H1 (cell line): ENCODE results near the gene CCDC88A. TPM values are rescaled to one million over a fixed set of nuclear protein-coding genes. Genes with fewer than 3 reads are reported as not detected.
A peak's percentile ranks its signal among the peaks of the same experiment; 100 is the strongest.

ENCODE experiments used
- CTCF ChIA-PET: fragments of 300-600 bp; sonication (Branson Sonifier 250); formaldehyde crosslinking; loops from one replicate; lab custom pipeline; 2021; ENCODE audit not compliant: partially characterized antibody; lab: Charles Lee
- POLR2A ChIA-PET: fragments of 300-600 bp; sonication (Branson Sonifier 250); formaldehyde crosslinking; loops from one replicate; lab custom pipeline; 2021; ENCODE audit warnings: inconsistent platforms; ENCODE audit not compliant: partially characterized antibody; lab: Charles Lee
- DNase-seq, 2 experiments: peaks; one replicate each; pipeline versions ENCODE4 v3.0.0 to v3.0.0-alpha.2; 2010 to 2022; ENCODE audit warnings: low spot score in 2 of 2, low read depth in 1 of 2, mixed read lengths in 1 of 2
- FAIRE-seq: peaks from 2 replicates; lab custom pipeline; 2011; peaks lifted over from hg19 to GRCh38; lab: Jason Lieb, UNC
- H2AFZ ChIP-seq: 2 replicates; pipeline ENCODE4 v1.8.1; 2012; ENCODE audit warnings: low read length, inconsistent platforms
- H2AK5ac ChIP-seq: 2 replicates; pipeline ENCODE4 v1.6.1; 2013; ENCODE audit warnings: low read depth, low read length
- H2BK120ac ChIP-seq: replicated peaks from 2 replicates; pipeline ENCODE3; 2013; ENCODE audit warnings: low read depth, low read length, inconsistent platforms
- H2BK12ac ChIP-seq: 2 replicates; pipeline ENCODE4 v1.6.1; 2013; ENCODE audit warnings: low read depth, low read length
- H2BK15ac ChIP-seq: 2 replicates; pipeline ENCODE4 v1.6.1; 2013; ENCODE audit warnings: low read length
- H2BK20ac ChIP-seq: 2 replicates; pipeline ENCODE4 v1.6.1; 2013; ENCODE audit warnings: low read length
- H2BK5ac ChIP-seq: 2 replicates; pipeline ENCODE4 v1.6.1; 2013; ENCODE audit warnings: low read depth, low read length
- H3K14ac ChIP-seq: 2 replicates; pipeline ENCODE4 v1.6.1; 2013; ENCODE audit warnings: inconsistent platforms; ENCODE audit not compliant: insufficient read length
- H3K18ac ChIP-seq: 2 replicates; pipeline ENCODE4 v1.6.1; 2013; ENCODE audit warnings: low read length; ENCODE audit errors: extremely low read depth
- H3K23ac ChIP-seq: 2 replicates; pipeline ENCODE4 v1.6.1; 2013; ENCODE audit warnings: inconsistent platforms; ENCODE audit not compliant: insufficient read length
- H3K23me2 ChIP-seq: 2 replicates; pipeline ENCODE4 v1.6.1; 2013; ENCODE audit warnings: low read depth, low read length
- H3K27ac ChIP-seq: 2 replicates; pipeline ENCODE4 v1.6.1; 2011; ENCODE audit warnings: low read depth, low read length, inconsistent platforms
- H3K27me3 ChIP-seq, 4 experiments: replicated peaks in 1 of 4; 1 replicate in 1 of 4; 2 replicates in 3 of 4; pipeline versions ENCODE4 v1.6.1 to v1.8.1; 2011 to 2013; ENCODE audit warnings: low read length in 3 of 4, mild to moderate bottlenecking in 3 of 4, inconsistent platforms in 2 of 4, mixed read lengths in 2 of 4, moderate library complexity in 1 of 4; ENCODE audit not compliant: control insufficient read depth in 3 of 4, insufficient read depth in 3 of 4; ENCODE audit errors: extremely low read depth in 1 of 4
- H3K36me3 ChIP-seq, 4 experiments: 2 replicates each; pipeline versions ENCODE4 v1.6.1 to v1.8.1; 2011 to 2013; ENCODE audit warnings: mild to moderate bottlenecking in 4 of 4, low read length in 3 of 4, moderate library complexity in 2 of 4, control low read depth in 1 of 4, inconsistent platforms in 1 of 4; ENCODE audit not compliant: insufficient read depth in 4 of 4, control insufficient read depth in 2 of 4
- H3K4ac ChIP-seq: replicated peaks from 2 replicates; pipeline ENCODE3; 2013; ENCODE audit warnings: low read length, low read depth, mixed read lengths, inconsistent platforms; ENCODE audit not compliant: insufficient read length
- H3K4me1 ChIP-seq, 4 experiments: replicated peaks in 1 of 4; 1 replicate in 1 of 4; 2 replicates in 3 of 4; pipeline versions ENCODE4 v1.6.1 to v1.8.1; 2011 to 2013; ENCODE audit warnings: low read length in 3 of 4, inconsistent platforms in 2 of 4, mixed read lengths in 1 of 4; ENCODE audit not compliant: insufficient read depth in 4 of 4, control insufficient read depth in 3 of 4
- H3K4me2 ChIP-seq, 2 experiments: 2 replicates each; pipeline versions ENCODE4 v1.6.1 to v1.8.1; 2011 to 2013; ENCODE audit warnings: low read depth in 2 of 2, low read length in 2 of 2, control low read depth in 1 of 2, inconsistent platforms in 1 of 2, mild to moderate bottlenecking in 1 of 2; ENCODE audit not compliant: insufficient read depth in 1 of 2
- H3K4me3 ChIP-seq, 4 experiments: fragments of 200-600, 300-600 bp in 1 of 4; sonication (generic), shearing (Covaris generic), sonication (Bioruptor Twin) in 1 of 4; 2 replicates each; pipeline versions ENCODE4 v1.5.1 to v1.8.1; 2011 to 2016; ENCODE audit warnings: low read length in 4 of 4, low read depth in 3 of 4, control low read depth in 2 of 4, inconsistent platforms in 2 of 4, mild to moderate bottlenecking in 2 of 4, mixed read lengths in 1 of 4, moderate library complexity in 1 of 4; ENCODE audit not compliant: insufficient read depth in 2 of 4; ENCODE audit errors: extremely low read depth in 1 of 4
- H3K56ac ChIP-seq: replicated peaks from 2 replicates; pipeline ENCODE3; 2013; ENCODE audit warnings: low read depth, mild to moderate bottlenecking, mixed read lengths, low read length, inconsistent platforms; ENCODE audit not compliant: insufficient read length
- H3K79me1 ChIP-seq: 2 replicates; pipeline ENCODE4 v1.6.1; 2013; ENCODE audit warnings: low read depth, low read length, control low read depth
- H3K79me2 ChIP-seq, 2 experiments: 2 replicates each; pipeline versions ENCODE4 v1.6.1 to v1.8.1; 2012 to 2013; ENCODE audit warnings: low read length in 2 of 2, mild to moderate bottlenecking in 2 of 2, inconsistent platforms in 1 of 2; ENCODE audit not compliant: insufficient read depth in 2 of 2, control insufficient read depth in 1 of 2
- H3K9ac ChIP-seq, 4 experiments: replicated peaks in 1 of 4; 1 replicate in 1 of 4; 2 replicates in 3 of 4; pipeline versions ENCODE4 v1.6.1 to v1.8.1; 2011 to 2013; ENCODE audit warnings: low read depth in 3 of 4, low read length in 3 of 4, control low read depth in 2 of 4, mild to moderate bottlenecking in 2 of 4, moderate library complexity in 2 of 4, inconsistent platforms in 1 of 4; ENCODE audit errors: extremely low read depth in 1 of 4
- H3K9me3 ChIP-seq, 2 experiments: 2 replicates each; pipeline versions ENCODE4 v1.6.1 to v1.8.1; 2012 to 2013; ENCODE audit warnings: mild to moderate bottlenecking in 2 of 2, moderate library complexity in 2 of 2, control low read depth in 1 of 2, inconsistent platforms in 1 of 2, low read depth in 1 of 2, low read length in 1 of 2, mixed read lengths in 1 of 2; ENCODE audit not compliant: insufficient read depth in 2 of 2
- H4K20me1 ChIP-seq, 2 experiments: replicated peaks in 1 of 2; 2 replicates each; pipeline versions ENCODE3 to v1.8.1; 2011 to 2013; ENCODE audit warnings: inconsistent platforms in 2 of 2, low read length in 2 of 2, mild to moderate bottlenecking in 1 of 2; ENCODE audit not compliant: insufficient read depth in 2 of 2, control insufficient read depth in 1 of 2
- H4K5ac ChIP-seq: 2 replicates; pipeline ENCODE4 v1.6.1; 2013; ENCODE audit warnings: low read length, low read depth, mixed read lengths, inconsistent platforms; ENCODE audit not compliant: insufficient read length
- H4K8ac ChIP-seq: 2 replicates; pipeline ENCODE4 v1.8.0; 2013; ENCODE audit warnings: mild to moderate bottlenecking, moderate library complexity, low read length, inconsistent platforms; ENCODE audit not compliant: insufficient read depth; ENCODE audit errors: extremely low read depth
- H4K91ac ChIP-seq: replicated peaks from 2 replicates; pipeline ENCODE3; 2013; ENCODE audit warnings: low read length, mixed read lengths, inconsistent platforms; ENCODE audit not compliant: insufficient read length
- CBX5 ChIP-seq: fragments of 300-800, 300-1000 bp; sonication (generic); IDR thresholded peaks from 2 replicates; pipeline ENCODE4 v1.7.1; 2016; ENCODE audit warnings: antibody characterized with exemption, low read length, low read depth
- HDAC6 ChIP-seq: IDR thresholded peaks from one replicate; pipeline ENCODE4 v1.7.1; 2012; ENCODE audit warnings: low read depth, mild to moderate bottlenecking, inconsistent platforms, low read length, moderate library complexity
- MAFK ChIP-seq: IDR thresholded peaks from 2 replicates; pipeline ENCODE4 v1.6.1; 2012; ENCODE audit warnings: low read depth, mild to moderate bottlenecking, improper control_type of control experiment, low read length
- PHF8 ChIP-seq: fragments of 200-600 bp; sonication (generic); conservative IDR thresholded peaks from 2 replicates; pipeline ENCODE4 v1.7.1; 2012; ENCODE audit warnings: low read depth, mild to moderate bottlenecking, inconsistent platforms, low read length, moderate library complexity
- YY1 ChIP-seq: IDR thresholded peaks from 2 replicates; pipeline ENCODE4 v1.6.1; 2011; ENCODE audit warnings: low read depth, mild to moderate bottlenecking, low read length
- WGBS, 2 experiments: shearing (Covaris generic) in 1 of 2; methylation state at CpG; one replicate each; pipeline versions ENCODE4 v1.1.6 to v1.1.7; 2013 to 2015; ENCODE audit warnings: low lambda C conversion rate in 2 of 2, mixed read lengths in 2 of 2, inconsistent platforms in 1 of 2, low coverage in 1 of 2, missing lambda C conversion rate in 1 of 2; ENCODE audit not compliant: insufficient replicate concordance in 2 of 2, insufficient coverage in 1 of 2, insufficient read length in 1 of 2; ENCODE audit errors: extremely low coverage in 1 of 2, missing lambda C conversion rate in 1 of 2; 5-methylcytosine and 5-hydroxymethylcytosine counted together
- polyA plus RNA-seq, 7 experiments: library from polyadenylated mRNA; depleted of rRNA in 3 of 7; stranded (reverse) in 5 of 7; unstranded in 2 of 7; fragments of >200 nt in 5 of 7; fragments of 200-250 nt in 2 of 7; gene quantifications; 1 replicate in 5 of 7; 2 replicates in 1 of 7; 4 replicates in 1 of 7; pipeline versions ENCODE4 v1.2.1 to v1.2.3, GENCODE V29; 2011 to 2013; ENCODE audit warnings: missing spikeins in 2 of 7, mixed read lengths in 2 of 7
- total RNA-seq: library from RNA; stranded (reverse); fragmentation: NEBNext Ultra II Directional; extraction: Animal tissue kit (Norgen Biotek cat#: 25700); gene quantifications from 2 replicates; pipeline ENCODE4 v1.2.1, GENCODE V29; 2021

The CCDC88A gene
- total and polyA plus RNA-seq, 2 of the 8 experiments (the other 6 are each of a cell fraction or from before 2014, with no cell fraction given): 27.0 to 98.0 TPM

GRCh38 chr2:55269645-55269990, 150.0 kb downstream of the CCDC88A start:
- Histone ChIP-seq H3K9ac (peak overlapping the region in 1 of 4 experiments; percentile 60; a peak in 3 of 7 replicates), H2BK5ac (no peak overlapping the region), H4K5ac (no peak overlapping the region), H3K27me3 (no peaks in the 10 kb centered on the region), H3K79me1 (no peaks in the 10 kb centered on the region), H3K23me2 (peaks cover 6% of the 10 kb centered on the region; the same call in 1 of the 2 replicates), H2AFZ (peak overlapping the region; percentile 78; the same call in 1 of the 2 replicates), H4K91ac (no peak overlapping the region), H3K27ac (peak overlapping the region; percentile 7; the same call in 1 of the 2 replicates), H2BK15ac (no peak overlapping the region), H2AK5ac (no peak overlapping the region), H3K56ac (no peak overlapping the region), H3K18ac (no peak overlapping the region), H2BK12ac (no peak overlapping the region), H3K36me3 (peaks cover 0 to 15% (median 0%) of the 10 kb centered on the region in 4 experiments; a peak in 2 of 8 replicates), H2BK20ac (no peak overlapping the region), H4K20me1 (no peaks in the 10 kb centered on the region), H3K4me3 (peak overlapping the region; percentile 90 to 100 (median 98)), H3K23ac (no peak overlapping the region), H3K4me1 (peaks cover 0 to 4% (median under 1%) of the 10 kb centered on the region in 4 experiments; a peak in 1 of 7 replicates), H2BK120ac (no peak overlapping the region), H3K4ac (no peak overlapping the region), H4K8ac (no peak overlapping the region), H3K79me2 (no peaks in the 10 kb centered on the region), H3K9me3 (no peaks in the 10 kb centered on the region), H3K14ac (no peak overlapping the region), H3K4me2 (peak overlapping the region; percentile 89 to 91)
- no peak for DNase-seq
- FAIRE-seq: no peak
- CTCF ChIA-PET: interaction anchor here (1.3 kb wide), 1 partner anchor 15 kb away, joined by 3 read pairs; no protein-coding TSS in a partner anchor
- TF ChIP-seq MAFK (no peak), HDAC6 (no peak), CBX5 (no peak), PHF8 (no peak), YY1 (no peak)
- POLR2A ChIA-PET: interaction anchor here (1.3 to 1.7 kb wide), 3 partner anchors 9 to 37 kb away, joined by 5 to 8 read pairs (median 6); partner anchors contain the start of genes CLHC1 and RPS27A
- WGBS, 2 experiments: 80% methylated on average over 7 of the region's 7 CpGs; no CpG with 5 or more reads in 1 of the 2 experiments
